HepG2 (cell line): ENCODE data around the gene PTH1R. TPM values are rescaled to one million over a fixed set of nuclear protein-coding genes. Genes with fewer than 3 reads are reported as not detected.

Experiments used
- ATAC-seq: fragments of 200-7000 bp; cut with Tn5 transposase; 3 replicates; pipeline ENCODE4 v1.9.1; 2020; ENCODE audit warnings: mild to moderate bottlenecking, moderate library complexity
- BruUV-seq: library from RNA; stranded (reverse); fragments of 400-500 nt; replicated peaks from 2 replicates; lab custom pipeline; 2021; lab: Mats Ljungman, UMichigan
- CTCF ChIA-PET: fragments of 300-600 bp; formaldehyde crosslinking; extraction: SDS; loops from one replicate; lab custom pipeline; 2021; ENCODE audit warnings: low total read pairs, inconsistent platforms, low intra/inter-chr PET ratio; lab: Yijun Ruan, JAX
- POLR2A ChIA-PET: fragments of 350-600 bp; sonication (Branson Sonifier 250); formaldehyde crosslinking; loops from one replicate; lab custom pipeline; 2020; ENCODE audit warnings: antibody characterized with exemption, inconsistent platforms; lab: Yijun Ruan, JAX
- DNase-seq: peaks from one replicate; pipeline ENCODE4 v3.0.0-alpha.2; 2015; ENCODE audit warnings: low spot score
- FAIRE-seq: peaks from 3 replicates; lab custom pipeline; 2011; peaks lifted over from hg19 to GRCh38; lab: Jason Lieb, UNC
- H2AFZ ChIP-seq: one replicate; pipeline ENCODE4 v1.6.1; 2011; ENCODE audit warnings: low read length, inconsistent platforms
- H3K27ac ChIP-seq: fragments of 300-600 bp; 3 replicates; pipeline ENCODE4 v1.8.0; 2011; ENCODE audit warnings: mixed run types, mild to moderate bottlenecking, mixed read lengths, low read length, inconsistent platforms; ENCODE audit not compliant: insufficient read depth; ENCODE audit errors: extremely low read length
- H3K27me3 ChIP-seq, 2 experiments: fragments of 200-600 bp in 1 of 2; 2 replicates in 1 of 2; 3 replicates in 1 of 2; pipeline versions ENCODE4 v1.6.0 to v1.8.0; 2011; ENCODE audit warnings: low read length in 2 of 2, mild to moderate bottlenecking in 2 of 2, moderate library complexity in 2 of 2, inconsistent platforms in 1 of 2; ENCODE audit not compliant: insufficient read depth in 2 of 2, control insufficient read depth in 1 of 2
- H3K36me3 ChIP-seq, 2 experiments: fragments of 200-600 bp in 1 of 2; replicated peaks in 1 of 2; 2 replicates in 1 of 2; 3 replicates in 1 of 2; pipeline versions ENCODE4 v1.5.1 to v1.8.0; 2011; ENCODE audit warnings: low read length in 2 of 2, inconsistent platforms in 1 of 2; ENCODE audit not compliant: insufficient read depth in 2 of 2, control insufficient read depth in 1 of 2
- H3K4me1 ChIP-seq: 2 replicates; pipeline ENCODE4 v1.5.1; 2012; ENCODE audit warnings: low read length, inconsistent platforms; ENCODE audit not compliant: insufficient read depth
- H3K4me2 ChIP-seq: 2 replicates; pipeline ENCODE4 v1.6.0; 2011; ENCODE audit warnings: low read depth, low read length, inconsistent platforms
- H3K4me3 ChIP-seq, 3 experiments: fragments of 200-600 bp in 1 of 3; sonication (generic), shearing (Covaris generic) in 1 of 3; replicated peaks in 1 of 3; 2 replicates each; pipeline ENCODE4 v1.5.1; 2011 to 2016; ENCODE audit warnings: low read length in 3 of 3, inconsistent platforms in 2 of 3, low read depth in 2 of 3, mild to moderate bottlenecking in 2 of 3, control low read depth in 1 of 3, mixed read lengths in 1 of 3; ENCODE audit not compliant: insufficient read depth in 1 of 3
- H3K79me2 ChIP-seq: one replicate; pipeline ENCODE4 v1.6.1; 2011; ENCODE audit warnings: low read length, inconsistent platforms; ENCODE audit not compliant: insufficient read depth
- H3K9ac ChIP-seq: 2 replicates; pipeline ENCODE4 v1.6.0; 2011; ENCODE audit warnings: mild to moderate bottlenecking, low read depth, low read length, inconsistent platforms; ENCODE audit not compliant: insufficient read depth
- H3K9me3 ChIP-seq: 2 replicates; pipeline ENCODE4 v1.5.1; 2012; ENCODE audit warnings: mild to moderate bottlenecking, low read length
- H4K20me1 ChIP-seq: 2 replicates; pipeline ENCODE4 v1.6.0; 2011; ENCODE audit warnings: inconsistent platforms, mild to moderate bottlenecking, low read length, moderate library complexity; ENCODE audit not compliant: insufficient read depth
- AKAP8 ChIP-seq: sonication (generic); formaldehyde crosslinking; IDR thresholded peaks from 2 replicates; pipeline ENCODE4 v1.5.1; 2020; ENCODE audit warnings: mild to moderate bottlenecking, missing genetic modification reagents
- CC2D1A ChIP-seq: sonication (generic); formaldehyde crosslinking; IDR thresholded peaks from 2 replicates; pipeline ENCODE4 v1.8.1; 2023; ENCODE audit warnings: mild to moderate bottlenecking, missing genetic modification reagents
- CREB1 ChIP-seq, 2 experiments: fragments of 450-650 bp in 1 of 2; IDR thresholded peaks; 2 replicates each; pipeline ENCODE4 v1.6.1; 2016 to 2017; ENCODE audit warnings: control low read depth in 1 of 2, mild to moderate bottlenecking in 1 of 2, missing compliant biosample characterization in 1 of 2, missing genetic modification characterization in 1 of 2
- FOSL2 ChIP-seq: sonication (generic); formaldehyde crosslinking; IDR thresholded peaks from 2 replicates; pipeline ENCODE4 v1.4.0; 2020; ENCODE audit warnings: missing genetic modification reagents
- FOXP1 ChIP-seq, 2 experiments: fragments of 450-650 bp in 1 of 2; IDR thresholded peaks; 2 replicates each; pipeline ENCODE4 v1.6.1; 2017 to 2018; ENCODE audit warnings: antibody characterized with exemption in 1 of 2
- NR2F2 ChIP-seq: IDR thresholded peaks from 2 replicates; pipeline ENCODE4 v1.6.1; 2012; ENCODE audit warnings: low read depth, inconsistent platforms, borderline replicate concordance
- NR2F6 ChIP-seq, 2 experiments: IDR thresholded peaks; 2 replicates each; pipeline ENCODE4 v1.6.1; 2016; ENCODE audit warnings: antibody characterized with exemption in 1 of 2, mild to moderate bottlenecking in 1 of 2
- ZNF646 ChIP-seq: sonication (generic); formaldehyde crosslinking; IDR thresholded peaks from 2 replicates; pipeline ENCODE4 v1.9.0; 2021; ENCODE audit warnings: mild to moderate bottlenecking, missing genetic modification reagents
- ZNF839 ChIP-seq: sonication (generic); formaldehyde crosslinking; IDR thresholded peaks from 2 replicates; pipeline ENCODE4 v1.4.0; 2020; ENCODE audit warnings: missing genetic modification reagents, mild to moderate bottlenecking, borderline replicate concordance
- WGBS: methylation state at CpG from one replicate; pipeline ENCODE4 v1.1.6; 2017; ENCODE audit warnings: low lambda C conversion rate; 5-methylcytosine and 5-hydroxymethylcytosine counted together
- in situ Hi-C: cut with HindIII; loops from 2 replicates; pipeline ENCODE4 v1.10.0; 2017; ENCODE audit warnings: low pct_unique_long_range_greater_than_20kb; ENCODE audit not compliant: extremely low pct_ligation_motif_present
- intact Hi-C: fragments of 100-400 bp; cut with micrococcal nuclease; formaldehyde crosslinking; loops from one replicate; pipeline ENCODE4 v1.10.0; 2022; ENCODE audit not compliant: unreplicated experiment
- polyA plus RNA-seq, 8 experiments: library from polyadenylated mRNA; depleted of rRNA in 3 of 8; stranded (reverse) in 7 of 8; unstranded in 1 of 8; fragments of >200 nt; fragmentation: Illumina TruSeq in 4 of 8; extraction: Trizol in 4 of 8; gene quantifications; 2 replicates each; pipeline versions ENCODE4 v1.2.1 to v1.2.3, GENCODE V29; 2011 to 2016; ENCODE audit warnings: low read depth in 4 of 8, missing spikeins in 1 of 8, mixed read lengths in 1 of 8; ENCODE audit not compliant: insufficient read depth in 1 of 8
- total RNA-seq, 5 experiments: library from RNA; depleted of rRNA; stranded (reverse); fragments of >200 nt; fragmentation: Illumina TruSeq; extraction: Trizol; gene quantifications; 2 replicates each; pipeline ENCODE4 v1.2.3, GENCODE V29; 2016; ENCODE audit warnings: low read depth in 1 of 5
- TF ChIP-seq, protein P1 (sequence below): sonication (generic); formaldehyde crosslinking; IDR thresholded peaks from 2 replicates; pipeline ENCODE4 v1.8.1; 2023; ENCODE audit warnings: mild to moderate bottlenecking, moderate library complexity, missing genetic modification reagents
- TF ChIP-seq, protein P2 (sequence below): sonication (generic); formaldehyde crosslinking; IDR thresholded peaks from 2 replicates; pipeline ENCODE4 v1.4.0; 2020; ENCODE audit warnings: missing genetic modification reagents, mild to moderate bottlenecking, borderline replicate concordance
- TF ChIP-seq, protein P3 (sequence below): sonication (generic); formaldehyde crosslinking; IDR thresholded peaks from 2 replicates; pipeline ENCODE4 v1.8.1; 2023; ENCODE audit warnings: mild to moderate bottlenecking, inconsistent platforms, moderate library complexity, missing genetic modification reagents, borderline replicate concordance

PTH1R gene
- total and polyA plus RNA-seq, 2 of the 13 experiments (the other 11 are each of a cell fraction or from before 2014, with no cell fraction given), result not detected

DNA sequence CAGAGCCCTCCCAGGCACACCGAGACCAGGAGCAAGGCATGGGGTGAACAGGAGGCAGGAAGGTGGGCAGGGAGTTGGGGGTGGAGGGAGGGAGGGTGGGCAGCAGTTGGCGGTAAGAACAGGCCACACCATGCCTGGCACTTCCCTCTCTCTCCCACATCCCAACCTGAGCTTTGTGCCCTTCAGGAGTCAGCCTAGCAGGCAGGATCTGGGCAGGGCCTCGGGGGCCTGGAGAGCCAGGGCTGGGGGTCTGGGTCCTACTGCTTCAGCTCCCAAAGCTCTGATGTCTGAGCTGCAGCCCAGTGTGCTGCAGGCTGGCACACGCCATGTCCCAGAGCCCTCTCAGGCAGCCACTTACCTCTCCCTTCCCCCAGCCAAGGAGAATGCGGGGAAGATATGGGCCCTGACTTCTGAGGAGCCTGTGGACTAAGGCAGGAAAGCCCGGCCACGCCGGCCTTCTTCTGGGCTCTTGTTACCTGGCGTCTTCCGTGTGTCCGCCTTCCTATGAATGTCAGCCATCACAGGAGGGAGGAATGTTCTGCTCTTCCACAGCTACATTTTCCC lies 11.4 kb upstream of the PTH1R start:
- Histone ChIP-seq H2AFZ (no peak overlapping the region), H3K27me3 (peaks cover 0 to 6% of the 10 kb centered on the region in 2 experiments; a peak in 3 of 5 replicates), H4K20me1 (no peaks in the 10 kb centered on the region), H3K4me1 (peaks cover 58% of the 10 kb centered on the region), H3K27ac (no peak overlapping the region), H3K79me2 (no peaks in the 10 kb centered on the region), H3K4me2 (no peak overlapping the region), H3K9ac (no peak overlapping the region), H3K4me3 (no peak overlapping the region), H3K36me3 (no peaks in the 10 kb centered on the region), H3K9me3 (no peaks in the 10 kb centered on the region)
- no TSS peak for BruUV-seq
- in situ Hi-C loops (loop anchor here (5.0 kb wide), 1 partner anchor 41 kb away; no protein-coding TSS in a partner anchor), intact Hi-C loops (loop anchor here (1.0 to 2.0 kb wide), 2 partner anchors 29 to 42 kb away; no protein-coding TSS in a partner anchor)
- FAIRE-seq, result no peak
- no peak for DNase-seq
- ChIA-PET POLR2A (no interaction called here), CTCF (interaction anchor here (1.1 to 3.2 kb wide), 4 partner anchors 29 to 161 kb away, joined by 3 to 18 read pairs (median 9); no protein-coding TSS in a partner anchor)
- no CpG with 5 or more reads among the region's 11 CpGs for WGBS
- ATAC-seq, result no peak
- no peak for TF ChIP-seq CREB1 (IDR thresholded peaks at IDR 0.05)
- no peak for TF ChIP-seq CREB1 (CRISPR knock-in tag; IDR thresholded peaks at IDR 0.05)
- no peak for TF ChIP-seq FOSL2
- TF ChIP-seq NR2F6 (IDR thresholded peaks at IDR 0.05), result no peak
- TF ChIP-seq NR2F6 (CRISPR knock-in tag; IDR thresholded peaks at IDR 0.05), result no peak
- TF ChIP-seq, protein P1, sequence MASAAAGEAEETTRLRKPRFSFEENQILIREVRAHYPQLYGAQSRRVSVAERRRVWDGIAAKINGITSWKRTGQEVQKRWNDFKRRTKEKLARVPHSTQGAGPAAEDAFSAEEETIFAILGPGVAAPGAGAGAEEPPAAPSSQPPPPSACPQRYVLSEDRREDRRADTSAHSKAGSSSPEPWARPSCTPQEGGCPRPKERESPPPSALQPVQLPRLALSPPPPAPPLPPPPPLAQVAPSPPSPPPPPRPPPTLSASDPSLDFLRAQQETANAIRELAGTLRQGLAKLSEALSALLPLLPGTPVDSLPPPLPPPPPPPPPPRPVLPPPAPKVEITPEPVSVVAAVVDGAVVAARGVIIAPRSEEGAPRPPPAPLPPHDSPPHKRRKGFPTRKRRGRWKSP (CRISPR knock-in tag), result no peak
- no peak for TF ChIP-seq NR2F2
- TF ChIP-seq CC2D1A (CRISPR knock-in tag), result no peak
- no peak for TF ChIP-seq AKAP8 (CRISPR knock-in tag)
- TF ChIP-seq, protein P2, sequence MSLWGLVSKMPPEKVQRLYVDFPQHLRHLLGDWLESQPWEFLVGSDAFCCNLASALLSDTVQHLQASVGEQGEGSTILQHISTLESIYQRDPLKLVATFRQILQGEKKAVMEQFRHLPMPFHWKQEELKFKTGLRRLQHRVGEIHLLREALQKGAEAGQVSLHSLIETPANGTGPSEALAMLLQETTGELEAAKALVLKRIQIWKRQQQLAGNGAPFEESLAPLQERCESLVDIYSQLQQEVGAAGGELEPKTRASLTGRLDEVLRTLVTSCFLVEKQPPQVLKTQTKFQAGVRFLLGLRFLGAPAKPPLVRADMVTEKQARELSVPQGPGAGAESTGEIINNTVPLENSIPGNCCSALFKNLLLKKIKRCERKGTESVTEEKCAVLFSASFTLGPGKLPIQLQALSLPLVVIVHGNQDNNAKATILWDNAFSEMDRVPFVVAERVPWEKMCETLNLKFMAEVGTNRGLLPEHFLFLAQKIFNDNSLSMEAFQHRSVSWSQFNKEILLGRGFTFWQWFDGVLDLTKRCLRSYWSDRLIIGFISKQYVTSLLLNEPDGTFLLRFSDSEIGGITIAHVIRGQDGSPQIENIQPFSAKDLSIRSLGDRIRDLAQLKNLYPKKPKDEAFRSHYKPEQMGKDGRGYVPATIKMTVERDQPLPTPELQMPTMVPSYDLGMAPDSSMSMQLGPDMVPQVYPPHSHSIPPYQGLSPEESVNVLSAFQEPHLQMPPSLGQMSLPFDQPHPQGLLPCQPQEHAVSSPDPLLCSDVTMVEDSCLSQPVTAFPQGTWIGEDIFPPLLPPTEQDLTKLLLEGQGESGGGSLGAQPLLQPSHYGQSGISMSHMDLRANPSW, result no peak
- no peak for TF ChIP-seq ZNF646 (CRISPR knock-in tag)
- TF ChIP-seq FOXP1 (IDR thresholded peaks at IDR 0.05), result no peak
- TF ChIP-seq FOXP1 (CRISPR knock-in tag; IDR thresholded peaks at IDR 0.05), result no peak
- TF ChIP-seq ZNF839, result no peak
- TF ChIP-seq, protein P3, sequence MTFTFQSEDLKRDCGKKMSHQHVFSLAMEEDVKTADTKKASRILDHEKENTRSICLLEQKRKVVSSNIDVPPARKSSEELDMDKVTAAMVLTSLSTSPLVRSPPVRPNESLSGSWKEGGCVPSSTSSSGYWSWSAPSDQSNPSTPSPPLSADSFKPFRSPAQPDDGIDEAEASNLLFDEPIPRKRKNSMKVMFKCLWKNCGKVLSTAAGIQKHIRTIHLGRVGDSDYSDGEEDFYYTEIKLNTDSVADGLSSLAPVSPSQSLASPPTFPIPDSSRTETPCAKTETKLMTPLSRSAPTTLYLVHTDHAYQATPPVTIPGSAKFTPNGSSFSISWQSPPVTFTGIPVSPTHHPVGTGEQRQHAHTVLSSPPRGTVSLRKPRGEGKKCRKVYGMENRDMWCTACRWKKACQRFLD (CRISPR knock-in tag), result no peak
